Astrocyte (in vitro differentiated cells and primary cell): ENCODE data around the gene UMODL1. TPM values are rescaled to one million over a fixed set of nuclear protein-coding genes. Genes with fewer than 3 reads are reported as not detected.

ENCODE experiments used
- DNase-seq: peaks from one replicate; pipeline ENCODE4 v3.0.0-alpha.2; 2010; ENCODE audit warnings: low read depth
- FAIRE-seq: peaks from 2 replicates; lab custom pipeline; 2011; peaks lifted over from hg19 to GRCh38; lab: Jason Lieb, UNC
- H2AFZ ChIP-seq: 2 replicates; pipeline ENCODE4 v1.6.0; 2012; ENCODE audit warnings: low read depth, low read length, inconsistent platforms
- H3K27ac ChIP-seq: 2 replicates; pipeline ENCODE4 v1.5.1; 2011; ENCODE audit warnings: low read depth, low read length, inconsistent platforms
- H3K27me3 ChIP-seq: 2 replicates; pipeline ENCODE4 v1.6.0; 2011; ENCODE audit warnings: low read length, inconsistent platforms; ENCODE audit not compliant: insufficient read depth
- H3K36me3 ChIP-seq: 2 replicates; pipeline ENCODE4 v1.5.1; 2011; ENCODE audit warnings: low read length, inconsistent platforms; ENCODE audit not compliant: insufficient read depth
- H3K4me1 ChIP-seq: 2 replicates; pipeline ENCODE4 v1.5.1; 2011; ENCODE audit warnings: low read length, inconsistent platforms; ENCODE audit not compliant: insufficient read depth
- H3K4me2 ChIP-seq: 2 replicates; pipeline ENCODE4 v1.6.0; 2012; ENCODE audit warnings: low read length, inconsistent platforms
- H3K4me3 ChIP-seq: 2 replicates; pipeline ENCODE4 v1.5.1; 2011; ENCODE audit warnings: low read depth, mild to moderate bottlenecking, low read length, inconsistent platforms; ENCODE audit not compliant: insufficient read depth
- H3K79me2 ChIP-seq: 2 replicates; pipeline ENCODE4 v1.6.0; 2012; ENCODE audit warnings: mild to moderate bottlenecking, low read length, inconsistent platforms; ENCODE audit not compliant: insufficient read depth
- H3K9ac ChIP-seq: 2 replicates; pipeline ENCODE4 v1.6.0; 2012; ENCODE audit warnings: mild to moderate bottlenecking, low read length, inconsistent platforms
- H3K9me3 ChIP-seq: 2 replicates; pipeline ENCODE4 v1.5.1; 2012; ENCODE audit warnings: low read depth, mild to moderate bottlenecking, low read length, inconsistent platforms; ENCODE audit not compliant: insufficient read depth
- H4K20me1 ChIP-seq: 2 replicates; pipeline ENCODE4 v1.6.0; 2012; ENCODE audit warnings: low read length, inconsistent platforms; ENCODE audit not compliant: insufficient read depth
- H3K27ac Mint-ChIP-seq: one replicate; pipeline ENCODE4 v1.8.0; 2021; ENCODE audit warnings: mild to moderate bottlenecking, mixed read lengths; ENCODE audit not compliant: unreplicated experiment
- H3K27me3 Mint-ChIP-seq: one replicate; pipeline ENCODE4 v1.8.0; 2021; ENCODE audit warnings: low read depth, mixed read lengths; ENCODE audit not compliant: unreplicated experiment
- H3K36me3 Mint-ChIP-seq: one replicate; pipeline ENCODE4 v1.8.0; 2021; ENCODE audit warnings: low read depth, mixed read lengths; ENCODE audit not compliant: unreplicated experiment
- H3K4me1 Mint-ChIP-seq: one replicate; pipeline ENCODE4 v1.8.0; 2021; ENCODE audit warnings: low read depth, mixed read lengths; ENCODE audit not compliant: unreplicated experiment
- H3K4me3 Mint-ChIP-seq: one replicate; pipeline ENCODE4 v1.8.0; 2021; ENCODE audit warnings: mild to moderate bottlenecking, moderate library complexity, mixed read lengths; ENCODE audit not compliant: unreplicated experiment
- H3K9me3 Mint-ChIP-seq: one replicate; pipeline ENCODE4 v1.8.0; 2021; ENCODE audit warnings: mild to moderate bottlenecking, mixed read lengths; ENCODE audit not compliant: unreplicated experiment
- EZH2 ChIP-seq: IDR thresholded peaks from 2 replicates; pipeline ENCODE4 v1.6.1; 2012; ENCODE audit warnings: mild to moderate bottlenecking, low read length, inconsistent platforms; ENCODE audit not compliant: insufficient read depth
- total RNA-seq: library from RNA; stranded (reverse); gene quantifications from 2 replicates; pipeline ENCODE4 v1.2.1, GENCODE V29; 2021
- TF ChIP-seq, protein P1 (sequence below): IDR thresholded peaks from 2 replicates; pipeline ENCODE4 v1.5.1; 2011; ENCODE audit warnings: low read depth, mild to moderate bottlenecking, inconsistent platforms, low read length, moderate library complexity; ENCODE audit not compliant: insufficient read depth

The UMODL1 gene
- total RNA-seq, 1 donor from 2014 or later = not detected

GRCh38 chr21:42082501-42083360 is 11.6 kb downstream of the UMODL1 start:
- Histone ChIP-seq H3K4me2 (peak overlapping the region; percentile 37), H3K9ac (peak overlapping the region; percentile 30), H3K4me3 (no peak overlapping the region), H3K79me2 (no peaks in the 10 kb centered on the region), H3K9me3 (no peaks in the 10 kb centered on the region), H3K27me3 (no peaks in the 10 kb centered on the region), H3K36me3 (no peaks in the 10 kb centered on the region), H4K20me1 (no peaks in the 10 kb centered on the region), H2AFZ (no peak overlapping the region), H3K27ac (no peak overlapping the region), H3K4me1 (peaks cover 32% of the 10 kb centered on the region)
- H3K36me3 Mint-ChIP-seq = peaks cover 5% of the 10 kb centered on the region
- DNase-seq = no peak
- H3K27ac Mint-ChIP-seq = peak overlapping the region; percentile 12
- H3K4me3 Mint-ChIP-seq = no peak overlapping the region
- peaks cover 17% of the 10 kb centered on the region for H3K4me1 Mint-ChIP-seq
- FAIRE-seq = no peak
- no peaks in the 10 kb centered on the region for H3K9me3 Mint-ChIP-seq
- H3K27me3 Mint-ChIP-seq = peaks cover 17% of the 10 kb centered on the region
- TF ChIP-seq, protein P1, sequence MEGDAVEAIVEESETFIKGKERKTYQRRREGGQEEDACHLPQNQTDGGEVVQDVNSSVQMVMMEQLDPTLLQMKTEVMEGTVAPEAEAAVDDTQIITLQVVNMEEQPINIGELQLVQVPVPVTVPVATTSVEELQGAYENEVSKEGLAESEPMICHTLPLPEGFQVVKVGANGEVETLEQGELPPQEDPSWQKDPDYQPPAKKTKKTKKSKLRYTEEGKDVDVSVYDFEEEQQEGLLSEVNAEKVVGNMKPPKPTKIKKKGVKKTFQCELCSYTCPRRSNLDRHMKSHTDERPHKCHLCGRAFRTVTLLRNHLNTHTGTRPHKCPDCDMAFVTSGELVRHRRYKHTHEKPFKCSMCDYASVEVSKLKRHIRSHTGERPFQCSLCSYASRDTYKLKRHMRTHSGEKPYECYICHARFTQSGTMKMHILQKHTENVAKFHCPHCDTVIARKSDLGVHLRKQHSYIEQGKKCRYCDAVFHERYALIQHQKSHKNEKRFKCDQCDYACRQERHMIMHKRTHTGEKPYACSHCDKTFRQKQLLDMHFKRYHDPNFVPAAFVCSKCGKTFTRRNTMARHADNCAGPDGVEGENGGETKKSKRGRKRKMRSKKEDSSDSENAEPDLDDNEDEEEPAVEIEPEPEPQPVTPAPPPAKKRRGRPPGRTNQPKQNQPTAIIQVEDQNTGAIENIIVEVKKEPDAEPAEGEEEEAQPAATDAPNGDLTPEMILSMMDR = no peak
- no peak for TF ChIP-seq EZH2

- Mint-ChIP-seq H3K9me3 (no peaks in the 10 kb centered on the region), H3K27ac (no peak overlapping the region)
- FAIRE-seq = no peak
Measured at GRCh38 chr21:42083361-42083690, 12.2 kb downstream of the UMODL1 start.

More at GRCh38 chr21:42083361-42083690, 12.2 kb downstream of the UMODL1 start:
- no peaks in the 10 kb centered on the region for H3K36me3 ChIP-seq
- Mint-ChIP-seq H3K36me3 (peaks cover 5% of the 10 kb centered on the region), H3K4me3 (no peak overlapping the region), H3K4me1 (peaks cover 17% of the 10 kb centered on the region), H3K27me3 (peaks cover 16% of the 10 kb centered on the region)
- no peak overlapping the region for H3K4me2 ChIP-seq
- no peak for TF ChIP-seq EZH2
- TF ChIP-seq, protein P1 = no peak
- no peak for DNase-seq
- H3K27ac ChIP-seq = no peak overlapping the region
- no peak overlapping the region for H3K4me3 ChIP-seq
- no peak overlapping the region for H3K9ac ChIP-seq
- H4K20me1 ChIP-seq = no peaks in the 10 kb centered on the region
- no peaks in the 10 kb centered on the region for H3K79me2 ChIP-seq
- H3K4me1 ChIP-seq = peaks cover 32% of the 10 kb centered on the region
- no peak overlapping the region for H2AFZ ChIP-seq
- H3K27me3 ChIP-seq = no peaks in the 10 kb centered on the region
- no peaks in the 10 kb centered on the region for H3K9me3 ChIP-seq
